IMR-90 (cell line): Measurements from ENCODE around the gene C21orf91. TPM values are rescaled to one million over a fixed set of nuclear protein-coding genes. Genes with fewer than 3 reads are reported as not detected.
A peak's percentile ranks its signal among the peaks of the same experiment; 100 is the strongest.

Experiments
- ATAC-seq: fragments of 200-7000 bp; cut with Tn5 transposase; 2 replicates; pipeline ENCODE4 v1.9.1; 2020; ENCODE audit warnings: low read depth, mild to moderate bottlenecking, moderate library complexity
- BruUV-seq: library from RNA; stranded (reverse); fragments of 400-500 nt; replicated peaks from 2 replicates; lab custom pipeline; 2021; lab: Mats Ljungman, UMichigan
- CTCF ChIA-PET: fragments of 300-600 bp; formaldehyde crosslinking; extraction: SDS; loops from one replicate; lab custom pipeline; 2021; ENCODE audit warnings: antibody characterized with exemption; lab: Yijun Ruan, JAX
- POLR2A ChIA-PET: fragments of 300-600 bp; sonication (Branson Sonifier 250); formaldehyde crosslinking; loops from one replicate; lab custom pipeline; 2022; ENCODE audit warnings: antibody characterized with exemption; ENCODE audit not compliant: unreplicated experiment; lab: Charles Lee
- DNase-seq: peaks from one replicate; pipeline ENCODE4 v3.0.0; 2013
- H2AFZ ChIP-seq: replicated peaks from 2 replicates; pipeline ENCODE3; 2013; ENCODE audit warnings: low read length, mild to moderate bottlenecking; ENCODE audit not compliant: poor library complexity
- H2AK5ac ChIP-seq: 2 replicates; pipeline ENCODE4 v1.6.1; 2013; ENCODE audit warnings: low read depth, low read length, inconsistent platforms
- H2AK9ac ChIP-seq: replicated peaks from 2 replicates; pipeline ENCODE3; 2013; ENCODE audit warnings: mild to moderate bottlenecking, low read depth, low read length, moderate library complexity; ENCODE audit not compliant: poor library complexity
- H2BK120ac ChIP-seq: 2 replicates; pipeline ENCODE4 v1.6.1; 2013; ENCODE audit warnings: low read depth, low read length, inconsistent platforms
- H2BK15ac ChIP-seq: 3 replicates; pipeline ENCODE4 v1.6.1; 2013; ENCODE audit warnings: low read depth, low read length, inconsistent platforms
- H2BK20ac ChIP-seq: 2 replicates; pipeline ENCODE4 v1.6.1; 2013; ENCODE audit warnings: low read depth, mild to moderate bottlenecking, inconsistent platforms, low read length, moderate library complexity
- H2BK5ac ChIP-seq: 2 replicates; pipeline ENCODE4 v1.6.1; 2013; ENCODE audit warnings: mild to moderate bottlenecking, low read depth, low read length, inconsistent platforms; ENCODE audit not compliant: poor library complexity, severe bottlenecking
- H3K14ac ChIP-seq: replicated peaks from 2 replicates; pipeline ENCODE4 v1.6.1; 2013; ENCODE audit warnings: low read depth, low read length, inconsistent platforms
- H3K18ac ChIP-seq: 2 replicates; pipeline ENCODE4 v1.6.1; 2013; ENCODE audit warnings: low read depth, low read length, control low read depth
- H3K23ac ChIP-seq: 2 replicates; pipeline ENCODE4 v1.6.1; 2013; ENCODE audit warnings: low read depth, low read length, inconsistent platforms
- H3K27ac ChIP-seq: 2 replicates; pipeline ENCODE4 v1.5.1; 2013; ENCODE audit warnings: mild to moderate bottlenecking, control low read depth, low read length; ENCODE audit not compliant: insufficient read depth
- H3K27me3 ChIP-seq: 2 replicates; pipeline ENCODE4 v1.6.1; 2013; ENCODE audit warnings: low read length; ENCODE audit not compliant: control insufficient read depth, insufficient read depth
- H3K36me3 ChIP-seq: 2 replicates; pipeline ENCODE4 v1.6.1; 2013; ENCODE audit warnings: low read length, mixed read lengths; ENCODE audit not compliant: control insufficient read depth, insufficient read depth
- H3K4ac ChIP-seq: 2 replicates; pipeline ENCODE4 v1.6.1; 2013; ENCODE audit warnings: low read depth, low read length, inconsistent platforms
- H3K4me1 ChIP-seq: 2 replicates; pipeline ENCODE4 v1.6.1; 2013; ENCODE audit warnings: low read length, mixed read lengths; ENCODE audit not compliant: control insufficient read depth, insufficient read depth
- H3K4me2 ChIP-seq: 2 replicates; pipeline ENCODE4 v1.6.1; 2013; ENCODE audit warnings: low read depth, mild to moderate bottlenecking, control low read depth, low read length, moderate library complexity
- H3K4me3 ChIP-seq: 2 replicates; pipeline ENCODE4 v1.5.1; 2013; ENCODE audit warnings: low read depth, mild to moderate bottlenecking, control low read depth, low read length, moderate library complexity; ENCODE audit not compliant: insufficient read depth
- H3K56ac ChIP-seq: 2 replicates; pipeline ENCODE4 v1.6.1; 2013; ENCODE audit warnings: low read length, inconsistent platforms; ENCODE audit not compliant: insufficient read depth; ENCODE audit errors: extremely low read depth
- H3K79me1 ChIP-seq, 2 experiments: 2 replicates each; pipeline ENCODE4 v1.6.1; 2013; ENCODE audit warnings: low read length in 2 of 2, inconsistent platforms in 1 of 2, low read depth in 1 of 2
- H3K9ac ChIP-seq: 2 replicates; pipeline ENCODE4 v1.6.1; 2013; ENCODE audit warnings: low read depth, low read length, control low read depth
- H3K9me1 ChIP-seq: 2 replicates; pipeline ENCODE4 v1.6.1; 2013; ENCODE audit warnings: low read length, inconsistent platforms; ENCODE audit not compliant: insufficient read depth
- H3K9me3 ChIP-seq: 2 replicates; pipeline ENCODE4 v1.6.1; 2013; ENCODE audit warnings: low read length; ENCODE audit not compliant: control insufficient read depth, insufficient read depth
- H4K20me1 ChIP-seq: 2 replicates; pipeline ENCODE4 v1.6.1; 2013; ENCODE audit warnings: low read length, inconsistent platforms; ENCODE audit not compliant: insufficient read depth
- H4K5ac ChIP-seq: 2 replicates; pipeline ENCODE4 v1.6.1; 2013; ENCODE audit warnings: mild to moderate bottlenecking, low read depth, low read length, control low read depth
- H4K8ac ChIP-seq, 2 experiments: 2 replicates each; pipeline ENCODE4 v1.6.1; 2013; ENCODE audit warnings: low read depth in 2 of 2, low read length in 2 of 2, control low read depth in 1 of 2, inconsistent platforms in 1 of 2
- H4K91ac ChIP-seq: 2 replicates; pipeline ENCODE4 v1.6.1; 2013; ENCODE audit warnings: low read depth, low read length, inconsistent platforms; ENCODE audit not compliant: insufficient read depth
- POLR2A ChIP-seq: IDR thresholded peaks from 2 replicates; pipeline ENCODE4 v1.6.1; 2012; ENCODE audit warnings: mild to moderate bottlenecking, low read depth, low read length
- WGBS, 2 experiments: methylation state at CpG; one replicate each; pipeline versions ENCODE4 v1.1.5 to v1.1.7; 2013; ENCODE audit warnings: missing lambda C conversion rate in 2 of 2; ENCODE audit not compliant: insufficient read length in 1 of 2; ENCODE audit errors: extremely low coverage in 2 of 2; 5-methylcytosine and 5-hydroxymethylcytosine counted together
- dilution Hi-C: fragments of 300-500 bp; cut with HindIII; formaldehyde crosslinking; loops from one replicate; pipeline ENCODE4 v1.14.3; 2018; ENCODE audit warnings: low sequenced_read_pairs; ENCODE audit not compliant: unreplicated experiment
- in situ Hi-C: fragments of 300-500 bp; cut with MboI; formaldehyde crosslinking; loops from 3 replicates; pipeline ENCODE4 v1.14.3; 2019; ENCODE audit warnings: low sequenced_read_pairs, inconsistent platforms, mixed read lengths
- intact Hi-C: fragments of 100-400 bp; cut with micrococcal nuclease; formaldehyde crosslinking; loops from 2 replicates; pipeline ENCODE4 v1.10.0; 2022
- polyA plus RNA-seq, 3 experiments: library from polyadenylated mRNA; depleted of rRNA; stranded (reverse); fragments of >200 nt; gene quantifications; 2 replicates each; pipeline ENCODE4 v1.2.3, GENCODE V29; 2012; ENCODE audit warnings: low replicate concordance in 1 of 3
- total RNA-seq: library from RNA; depleted of rRNA; stranded (reverse); fragments of >200 nt; gene quantifications from 2 replicates; pipeline ENCODE4 v1.2.3, GENCODE V29; 2012
- TF ChIP-seq, protein P1 (sequence below): fragments of 150-350 bp; IDR thresholded peaks from 2 replicates; pipeline ENCODE4 v1.6.1; 2017; ENCODE audit warnings: mild to moderate bottlenecking, antibody characterized with exemption, low read length, low read depth
- TF ChIP-seq, protein P2 (sequence below): fragments of 150-350 bp; IDR thresholded peaks from 2 replicates; pipeline ENCODE4 v1.6.1; 2016; ENCODE audit warnings: low read depth, mild to moderate bottlenecking, low read length, moderate library complexity, borderline replicate concordance

Gene C21orf91
- total and polyA plus RNA-seq, 2 of the 4 experiments (the other 2 are of a cell fraction): 3.7 to 9.3 TPM

DNA sequence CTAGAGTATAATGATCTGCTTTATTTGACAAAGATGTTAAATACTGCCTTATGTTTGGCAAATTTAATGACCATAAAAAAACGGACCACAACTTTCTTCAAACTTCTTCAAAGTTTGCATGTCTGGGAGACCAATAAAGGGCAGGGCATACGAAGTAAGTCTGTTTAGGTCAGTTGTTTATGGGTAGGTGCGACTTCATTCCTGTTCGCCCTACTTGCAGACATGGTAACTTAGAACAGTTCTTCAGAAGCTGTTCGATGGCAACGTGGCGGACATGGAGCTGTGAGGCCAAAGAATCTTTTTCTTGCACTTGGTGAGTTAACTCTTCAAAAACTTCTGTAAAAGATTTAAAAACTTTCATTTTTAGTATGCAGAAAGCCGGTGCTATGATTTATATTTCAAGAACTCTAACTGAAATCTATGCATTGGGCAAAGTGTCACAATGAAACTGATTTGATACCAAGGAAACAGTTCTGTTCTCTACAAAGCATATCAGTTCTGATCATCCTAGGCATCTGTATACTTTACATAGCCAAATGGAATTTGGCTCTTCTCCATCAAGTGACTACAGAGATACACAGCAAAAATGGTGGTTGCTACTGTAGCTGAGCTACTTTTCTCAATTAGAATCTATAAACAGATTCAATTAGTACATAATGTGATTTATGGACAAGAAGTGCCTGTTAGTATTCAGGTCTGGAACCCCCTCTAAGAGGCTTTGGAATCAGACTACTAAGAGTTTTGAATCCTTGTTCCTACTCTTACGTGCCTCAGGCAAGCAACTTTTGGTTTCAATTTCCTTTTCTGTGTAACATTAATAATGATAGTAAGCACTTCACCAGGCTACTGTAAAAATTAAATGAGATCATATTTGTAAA lies 25.7 kb downstream of the C21orf91 start:
- CTCF ChIA-PET: interaction anchor here (0.6 to 0.7 kb wide), 2 partner anchors 45 to 406 kb away, joined by 3 to 4 read pairs; no protein-coding TSS in a partner anchor
- Histone ChIP-seq H3K23ac (no peak overlapping the region), H4K20me1 (no peaks in the 10 kb centered on the region), H2BK5ac (no peak overlapping the region), H3K36me3 (peaks cover 2% of the 10 kb centered on the region), H2BK20ac (0 out of 2 replicates have a peak overlapping the region, but pooled peaks have one; percentile 40), H3K14ac (no peak overlapping the region), H2BK15ac (no peak overlapping the region), H3K56ac (no peak overlapping the region), H4K91ac (no peak overlapping the region), H3K9ac (no peak overlapping the region), H3K27me3 (no peaks in the 10 kb centered on the region), H3K27ac (no peak overlapping the region), H3K79me1 (peaks cover 0 to 2% of the 10 kb centered on the region in 2 experiments; a peak in 2 of 4 replicates), H2BK120ac (no peak overlapping the region), H3K9me3 (no peaks in the 10 kb centered on the region), H4K8ac (no peak overlapping the region; a peak in 1 of 4 replicates), H3K4me3 (peak overlapping the region; percentile 13; the same call in 1 of the 2 replicates), H2AK9ac (no peak overlapping the region), H3K9me1 (peaks cover 3% of the 10 kb centered on the region; the same call in 1 of the 2 replicates), H3K4me2 (peak overlapping the region; percentile 94), H4K5ac (peak overlapping the region; percentile 69; the same call in 1 of the 2 replicates), H2AK5ac (no peak overlapping the region), H3K4me1 (peaks cover 5% of the 10 kb centered on the region), H2AFZ (no peak overlapping the region), H3K18ac (peak overlapping the region; percentile 33), H3K4ac (no peak overlapping the region)
- BruUV-seq: no TSS peak
- ATAC-seq (peak; percentile 91), DNase-seq (peak; percentile 70)
- TF ChIP-seq, protein P1, sequence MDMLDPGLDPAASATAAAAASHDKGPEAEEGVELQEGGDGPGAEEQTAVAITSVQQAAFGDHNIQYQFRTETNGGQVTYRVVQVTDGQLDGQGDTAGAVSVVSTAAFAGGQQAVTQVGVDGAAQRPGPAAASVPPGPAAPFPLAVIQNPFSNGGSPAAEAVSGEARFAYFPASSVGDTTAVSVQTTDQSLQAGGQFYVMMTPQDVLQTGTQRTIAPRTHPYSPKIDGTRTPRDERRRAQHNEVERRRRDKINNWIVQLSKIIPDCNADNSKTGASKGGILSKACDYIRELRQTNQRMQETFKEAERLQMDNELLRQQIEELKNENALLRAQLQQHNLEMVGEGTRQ: no peak
- no peak for TF ChIP-seq POLR2A
- TF ChIP-seq, protein P2, sequence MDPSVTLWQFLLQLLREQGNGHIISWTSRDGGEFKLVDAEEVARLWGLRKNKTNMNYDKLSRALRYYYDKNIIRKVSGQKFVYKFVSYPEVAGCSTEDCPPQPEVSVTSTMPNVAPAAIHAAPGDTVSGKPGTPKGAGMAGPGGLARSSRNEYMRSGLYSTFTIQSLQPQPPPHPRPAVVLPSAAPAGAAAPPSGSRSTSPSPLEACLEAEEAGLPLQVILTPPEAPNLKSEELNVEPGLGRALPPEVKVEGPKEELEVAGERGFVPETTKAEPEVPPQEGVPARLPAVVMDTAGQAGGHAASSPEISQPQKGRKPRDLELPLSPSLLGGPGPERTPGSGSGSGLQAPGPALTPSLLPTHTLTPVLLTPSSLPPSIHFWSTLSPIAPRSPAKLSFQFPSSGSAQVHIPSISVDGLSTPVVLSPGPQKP: no peak
- dilution Hi-C loops (no loop called here), intact Hi-C loops (no loop called here), in situ Hi-C loops (no loop called here)
- POLR2A ChIA-PET: interaction anchor here (0.6 kb wide), 1 partner anchor 12 kb away, joined by 3 read pairs; no protein-coding TSS in a partner anchor
- 82% methylated on average over 2 of the region's 9 CpGs; no CpG with 5 or more reads in 1 of the 2 experiments for WGBS, 2 experiments
